HG03558 (cell line): Measurements from ENCODE around the gene TEX28.
"Not testable (repeated sequence)": the region's sequence is repeated elsewhere in the genome, so short reads cannot be mapped to it uniquely, and the experiment has no call there.

Experiments used
- ATAC-seq: cut with Tn5 transposase; IDR thresholded peaks from one replicate; pipeline ENCODE4 v1.9.1; 2021; ENCODE audit warnings: moderate number of reproducible peaks; ENCODE audit not compliant: unreplicated experiment; ENCODE audit errors: extremely low read depth

TEX28 gene

DNA sequence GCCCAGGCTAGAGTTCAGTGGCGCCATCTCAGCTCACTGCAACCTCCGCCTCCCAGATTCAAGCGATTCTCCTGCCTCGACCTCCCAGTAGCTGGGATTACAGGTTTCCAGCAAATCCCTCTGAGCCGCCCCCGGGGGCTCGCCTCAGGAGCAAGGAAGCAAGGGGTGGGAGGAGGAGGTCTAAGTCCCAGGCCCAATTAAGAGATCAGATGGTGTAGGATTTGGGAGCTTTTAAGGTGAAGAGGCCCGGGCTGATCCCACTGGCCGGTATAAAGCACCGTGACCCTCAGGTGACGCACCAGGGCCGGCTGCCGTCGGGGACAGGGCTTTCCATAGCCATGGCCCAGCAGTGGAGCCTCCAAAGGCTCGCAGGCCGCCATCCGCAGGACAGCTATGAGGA lies 37.6 kb downstream of the TEX28 start, which contains the start of gene OPN1MW3:
Gene OPN1MW3 (plus strand): TSS at position 301 of the 400 bp plus-strand sequence. CDS start 38 bp downstream, at position 339.
- ATAC-seq = not testable (repeated sequence)

DNA sequence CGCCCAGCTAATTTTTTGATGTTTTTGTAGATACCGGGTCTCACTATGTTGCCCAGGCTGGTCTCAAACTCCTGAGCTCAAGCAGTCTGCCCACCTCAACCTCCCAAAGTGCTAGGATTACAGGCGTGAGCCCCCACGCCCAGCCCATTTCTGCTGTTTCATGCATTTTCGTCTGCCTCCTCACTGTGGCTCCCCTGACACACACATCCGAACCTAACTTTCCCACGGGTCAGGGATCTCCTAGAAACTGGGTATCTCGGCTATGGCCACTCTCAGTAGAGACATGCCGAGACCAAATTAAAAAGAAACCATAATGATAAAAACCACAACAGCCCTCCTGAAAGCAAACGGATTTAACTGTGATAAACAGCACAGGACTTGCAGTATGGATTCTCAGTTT lies 46.8 kb downstream of the TEX28 start:
- ATAC-seq = not testable (repeated sequence)

- ATAC-seq = not testable (repeated sequence)
Observed at GRCh38 chrX:154247377-154248045, 47.4 kb downstream of the TEX28 start.

- not testable (repeated sequence) for ATAC-seq
Observed at GRCh38 chrX:154239982-154240503, 54.9 kb downstream of the TEX28 start.

GRCh38 chrX:154238939-154239559 lies 55.9 kb downstream of the TEX28 start:
- not testable (repeated sequence) for ATAC-seq

DNA sequence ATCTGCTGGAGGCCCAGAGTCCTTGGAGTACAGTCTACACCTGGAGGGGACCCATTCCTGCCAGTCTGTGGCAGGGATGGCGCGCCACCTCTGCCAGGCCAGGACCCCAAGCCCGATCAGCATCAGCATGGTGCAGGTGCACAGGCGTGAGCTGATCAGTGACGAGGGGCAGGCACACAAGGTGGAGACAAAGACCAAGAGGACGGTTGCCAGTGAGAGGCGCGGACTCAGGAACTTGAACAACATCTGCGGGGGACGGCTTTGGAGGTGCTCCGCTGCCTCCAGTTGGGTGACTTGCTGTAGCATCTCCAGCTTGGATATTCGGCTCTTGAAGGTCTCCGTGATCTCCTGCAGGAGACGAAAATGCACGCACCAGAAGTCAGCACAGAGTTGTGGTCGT lies 61.3 kb downstream of the TEX28 start:
- ATAC-seq = not testable (repeated sequence)

DNA sequence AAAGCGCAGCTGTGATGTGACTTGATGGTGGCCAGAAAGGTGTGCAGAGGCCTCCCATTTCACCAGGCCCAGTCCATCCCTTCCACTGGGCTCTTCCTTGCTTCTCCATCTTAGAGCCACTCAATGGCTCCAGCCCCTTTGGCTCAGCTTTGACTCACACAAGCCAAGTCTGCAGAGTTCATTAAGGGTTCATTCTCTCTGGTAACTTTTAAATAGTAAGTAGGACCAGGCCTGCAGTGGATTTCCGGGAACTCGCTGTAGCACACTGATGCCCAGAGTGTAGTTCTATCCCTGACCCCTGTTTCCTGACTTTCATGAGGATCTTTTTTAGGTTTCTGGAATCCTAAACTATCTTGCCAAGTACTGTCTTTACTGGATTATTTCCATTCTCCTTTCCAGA lies 63.5 kb downstream of the TEX28 start:
- not testable (repeated sequence) for ATAC-seq

DNA sequence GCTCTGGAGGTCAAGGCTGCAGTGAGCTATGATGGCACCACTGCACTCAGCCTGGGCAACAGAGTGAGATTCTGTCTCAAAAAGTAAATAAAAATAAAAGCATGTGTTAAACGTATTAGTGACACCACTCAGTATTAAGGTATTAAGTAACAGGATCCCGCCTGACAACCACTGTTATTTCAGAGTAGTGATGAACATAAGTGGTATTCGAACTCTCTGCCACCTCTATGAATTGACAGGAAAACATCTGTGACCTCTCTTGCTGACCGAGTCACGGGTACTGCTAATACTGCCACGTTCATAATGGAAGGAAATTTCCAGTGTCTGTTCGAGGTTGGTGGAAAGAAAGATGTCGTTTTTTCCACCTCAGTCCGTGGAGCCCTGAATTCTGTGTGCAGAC lies 68.2 kb downstream of the TEX28 start:
- ATAC-seq = not testable (repeated sequence)

- ATAC-seq = not testable (repeated sequence)
Observed at GRCh38 chrX:154225292-154225691, 69.6 kb downstream of the TEX28 start.
